ENCODE measurements around the gene MIP. TPM values are rescaled to one million over a fixed set of nuclear protein-coding genes. Genes with fewer than 3 reads are reported as not detected.
A peak's percentile ranks its signal among the peaks of the same experiment; 100 is the strongest.

Gene MIP
- total RNA-seq, 1 experiment from 2014 or later, result 0.17 TPM

DNA sequence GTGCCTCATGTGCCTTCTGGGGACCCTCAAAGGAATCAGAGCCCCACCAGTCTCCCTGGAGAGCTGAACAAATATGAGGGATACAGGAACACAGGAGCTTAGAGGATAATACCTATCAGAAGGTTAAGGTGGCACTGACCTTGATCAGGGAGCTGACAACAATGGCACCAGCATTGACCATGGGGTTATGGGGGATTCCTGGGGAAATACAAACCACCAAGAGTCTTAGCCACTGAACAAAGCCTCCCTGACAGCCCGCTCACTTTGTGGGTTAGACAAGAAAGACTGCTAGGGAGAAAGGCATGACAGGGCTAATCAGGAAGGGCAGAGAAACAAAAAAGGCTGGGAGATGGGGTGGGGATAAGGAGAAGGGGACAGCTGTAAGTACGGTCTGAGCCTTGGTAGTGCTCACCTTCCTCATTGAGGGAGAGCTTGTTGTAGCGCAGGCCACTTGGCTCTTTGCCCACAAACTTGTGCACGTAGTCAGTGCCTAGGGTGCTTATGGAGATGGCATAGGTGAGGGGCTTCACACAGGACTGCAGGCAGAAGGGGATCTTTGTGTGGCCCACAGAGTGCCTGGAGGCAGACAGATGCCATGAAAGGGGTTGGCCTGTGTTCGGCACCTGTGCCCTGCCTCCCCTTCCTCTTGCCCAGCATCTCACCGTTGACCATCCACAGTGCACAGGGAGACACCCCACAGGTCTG lies 23.2 kb upstream of the MIP start:
- no peak overlapping the region for H3K18ac ChIP-seq (ENCODE audit: insufficient read length, low read depth, low read length)
- H3K27ac Mint-ChIP-seq, result peak overlapping the region in 1 of 3 experiments; percentile 68; a peak in 2 of 7 replicates
- H4K91ac ChIP-seq (ENCODE audit: insufficient read length, low read depth, low read length), result no peak overlapping the region
- DNase-seq, result no peak
- no peak overlapping the region for H3K4me3 Mint-ChIP-seq
- no peak overlapping the region for H3T11ph ChIP-seq (ENCODE audit: low read length)
- H3K14ac ChIP-seq (ENCODE audit: insufficient read depth, low read length), result no peak overlapping the region
- no peaks in the 10 kb centered on the region for H3K79me2 ChIP-seq (ENCODE audit: insufficient read depth, low read length)
- no peaks in the 10 kb centered on the region for H3K27me3 ChIP-seq (ENCODE audit: insufficient read depth, low read length)
- H3K27me3 Mint-ChIP-seq (ENCODE audit: low read depth), result no peaks in the 10 kb centered on the region
- H3K4me1 ChIP-seq (ENCODE audit: insufficient read depth, low read length), result no peaks in the 10 kb centered on the region
- H3K9ac ChIP-seq (ENCODE audit: extremely low read depth, insufficient read length, low read length), result no peak overlapping the region
- H2BK120ac ChIP-seq (ENCODE audit: low read depth, low read length, poor library complexity, severe bottlenecking), result no peak overlapping the region
- H3K23me2 ChIP-seq (ENCODE audit: insufficient read length, low read depth, low read length, poor library complexity, severe bottlenecking), result no peaks in the 10 kb centered on the region
- no peaks in the 10 kb centered on the region for H3K9me3 Mint-ChIP-seq
- H4K5ac ChIP-seq (ENCODE audit: insufficient read length, low read depth, low read length), result no peak overlapping the region
- H3K23ac ChIP-seq (ENCODE audit: insufficient read length, low read depth, low read length), result no peak overlapping the region
- no CpG with 5 or more reads among the region's 6 CpGs for WGBS (ENCODE audit: extremely low coverage, insufficient read length, low lambda C conversion rate)
- H3K36me3 Mint-ChIP-seq (ENCODE audit: insufficient read depth in 1 of 3, low read depth in 3 of 3), result peaks cover 0 to 23% (median 5%) of the 10 kb centered on the region in 3 experiments; a peak in 4 of 7 replicates
- no peaks in the 10 kb centered on the region for H3K9me3 ChIP-seq (ENCODE audit: control insufficient read depth, low read depth, low read length)
- H2BK15ac ChIP-seq (ENCODE audit: low read depth, low read length), result no peak overlapping the region
- no peak overlapping the region for H4K8ac ChIP-seq (replicated peaks; ENCODE audit: insufficient read length, low read depth, low read length)
- no peaks in the 10 kb centered on the region for H3K4me1 Mint-ChIP-seq
- H2BK5ac ChIP-seq (ENCODE audit: insufficient read length, low read length), result no peak overlapping the region
- H3K27ac ChIP-seq (ENCODE audit: insufficient read length, low read depth, low read length), result no peak overlapping the region
- H3K56ac ChIP-seq (ENCODE audit: insufficient read length, low read depth, low read length), result no peak overlapping the region
- H2BK12ac ChIP-seq (ENCODE audit: insufficient read length, low read depth, low read length), result no peak overlapping the region
- no peak overlapping the region for H3K4ac ChIP-seq (ENCODE audit: low read depth, low read length)
- no peak overlapping the region for H2AK5ac ChIP-seq (ENCODE audit: insufficient read length, low read length)
- H4K20me1 ChIP-seq (ENCODE audit: control insufficient read depth, insufficient read depth, insufficient read length), result no peaks in the 10 kb centered on the region
- H2BK20ac ChIP-seq (ENCODE audit: low read depth, low read length, poor library complexity, severe bottlenecking), result no peak overlapping the region
- H3K4me2 ChIP-seq (ENCODE audit: insufficient read depth, insufficient read length, low read length), result no peak overlapping the region
- TF ChIP-seq, protein P1, sequence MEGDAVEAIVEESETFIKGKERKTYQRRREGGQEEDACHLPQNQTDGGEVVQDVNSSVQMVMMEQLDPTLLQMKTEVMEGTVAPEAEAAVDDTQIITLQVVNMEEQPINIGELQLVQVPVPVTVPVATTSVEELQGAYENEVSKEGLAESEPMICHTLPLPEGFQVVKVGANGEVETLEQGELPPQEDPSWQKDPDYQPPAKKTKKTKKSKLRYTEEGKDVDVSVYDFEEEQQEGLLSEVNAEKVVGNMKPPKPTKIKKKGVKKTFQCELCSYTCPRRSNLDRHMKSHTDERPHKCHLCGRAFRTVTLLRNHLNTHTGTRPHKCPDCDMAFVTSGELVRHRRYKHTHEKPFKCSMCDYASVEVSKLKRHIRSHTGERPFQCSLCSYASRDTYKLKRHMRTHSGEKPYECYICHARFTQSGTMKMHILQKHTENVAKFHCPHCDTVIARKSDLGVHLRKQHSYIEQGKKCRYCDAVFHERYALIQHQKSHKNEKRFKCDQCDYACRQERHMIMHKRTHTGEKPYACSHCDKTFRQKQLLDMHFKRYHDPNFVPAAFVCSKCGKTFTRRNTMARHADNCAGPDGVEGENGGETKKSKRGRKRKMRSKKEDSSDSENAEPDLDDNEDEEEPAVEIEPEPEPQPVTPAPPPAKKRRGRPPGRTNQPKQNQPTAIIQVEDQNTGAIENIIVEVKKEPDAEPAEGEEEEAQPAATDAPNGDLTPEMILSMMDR (conservative IDR thresholded peaks at IDR 0.05), result no peak
- no peak overlapping the region for H2AFZ ChIP-seq (ENCODE audit: low read length)
- no peaks in the 10 kb centered on the region for H3K79me1 ChIP-seq (ENCODE audit: insufficient read depth, low read depth, low read length, poor library complexity, severe bottlenecking)
